HL-60/S4 (cell line): Measurements from ENCODE around the gene PORCN.

Experiments
- in situ Hi-C: fragments of 300-500 bp; cut with MboI; formaldehyde crosslinking; loops from 2 replicates; pipeline ENCODE4 v1.14.3; 2022; ENCODE audit warnings: low sequenced_read_pairs

Gene PORCN

GRCh38 chrX:48508400-48509244 is at the start of gene PORCN:
PORCN (plus strand) TSS chrX:48508992; CDS start chrX:48509821, 829 bp downstream.
- in situ Hi-C loops = no loop called here

GRCh38 chrX:48459483-48459882 is 49.3 kb upstream of the PORCN start:
- in situ Hi-C loops = no loop called here

- in situ Hi-C loops = no loop called here
These were observed 48.8 kb upstream of the PORCN start for GRCh38 chrX:48460031-48460430.

- in situ Hi-C loops = no loop called here
These were observed 48.2 kb upstream of the PORCN start for GRCh38 chrX:48460606-48461005.

GRCh38 chrX:48461830-48462229 is 47.0 kb upstream of the PORCN start:
- in situ Hi-C loops = no loop called here

- in situ Hi-C loops = no loop called here
These were observed 43.4 kb upstream of the PORCN start for GRCh38 chrX:48465336-48465933.

GRCh38 chrX:48466696-48467095 is 42.1 kb upstream of the PORCN start:
- in situ Hi-C loops = no loop called here

- in situ Hi-C loops = no loop called here
These were observed 41.5 kb upstream of the PORCN start for GRCh38 chrX:48467281-48467761.

- in situ Hi-C loops = no loop called here
These were observed 40.5 kb upstream of the PORCN start for GRCh38 chrX:48468247-48468671.

GRCh38 chrX:48468693-48469691 is 39.8 kb upstream of the PORCN start:
- in situ Hi-C loops = no loop called here

GRCh38 chrX:48470110-48470832 is 38.5 kb upstream of the PORCN start, which contains the start of gene SLC38A5:
SLC38A5 (minus strand) TSS chrX:48470260; CDS start chrX:48467924, 2,336 bp downstream.
- in situ Hi-C loops = no loop called here

- in situ Hi-C loops = no loop called here
These were observed 38.0 kb upstream of the PORCN start for GRCh38 chrX:48470833-48471118.

GRCh38 chrX:48471504-48471903 is 37.3 kb upstream of the PORCN start:
- in situ Hi-C loops = no loop called here

GRCh38 chrX:48472225-48472624 is 36.6 kb upstream of the PORCN start:
- in situ Hi-C loops = no loop called here

- in situ Hi-C loops = no loop called here
These were observed 35.7 kb upstream of the PORCN start for GRCh38 chrX:48472851-48473703.

GRCh38 chrX:48473704-48473990 is 35.1 kb upstream of the PORCN start:
- in situ Hi-C loops = no loop called here

GRCh38 chrX:48474127-48474526 is 34.7 kb upstream of the PORCN start:
- in situ Hi-C loops = no loop called here

GRCh38 chrX:48474581-48474980 is 34.2 kb upstream of the PORCN start:
- in situ Hi-C loops = no loop called here

GRCh38 chrX:48475296-48475695 is 33.5 kb upstream of the PORCN start:
- in situ Hi-C loops = loop anchor here (25.0 kb wide), 1 partner anchor 388 kb away; no protein-coding TSS in a partner anchor
